ENCODE data around the gene MESD.

MESD gene

DNA sequence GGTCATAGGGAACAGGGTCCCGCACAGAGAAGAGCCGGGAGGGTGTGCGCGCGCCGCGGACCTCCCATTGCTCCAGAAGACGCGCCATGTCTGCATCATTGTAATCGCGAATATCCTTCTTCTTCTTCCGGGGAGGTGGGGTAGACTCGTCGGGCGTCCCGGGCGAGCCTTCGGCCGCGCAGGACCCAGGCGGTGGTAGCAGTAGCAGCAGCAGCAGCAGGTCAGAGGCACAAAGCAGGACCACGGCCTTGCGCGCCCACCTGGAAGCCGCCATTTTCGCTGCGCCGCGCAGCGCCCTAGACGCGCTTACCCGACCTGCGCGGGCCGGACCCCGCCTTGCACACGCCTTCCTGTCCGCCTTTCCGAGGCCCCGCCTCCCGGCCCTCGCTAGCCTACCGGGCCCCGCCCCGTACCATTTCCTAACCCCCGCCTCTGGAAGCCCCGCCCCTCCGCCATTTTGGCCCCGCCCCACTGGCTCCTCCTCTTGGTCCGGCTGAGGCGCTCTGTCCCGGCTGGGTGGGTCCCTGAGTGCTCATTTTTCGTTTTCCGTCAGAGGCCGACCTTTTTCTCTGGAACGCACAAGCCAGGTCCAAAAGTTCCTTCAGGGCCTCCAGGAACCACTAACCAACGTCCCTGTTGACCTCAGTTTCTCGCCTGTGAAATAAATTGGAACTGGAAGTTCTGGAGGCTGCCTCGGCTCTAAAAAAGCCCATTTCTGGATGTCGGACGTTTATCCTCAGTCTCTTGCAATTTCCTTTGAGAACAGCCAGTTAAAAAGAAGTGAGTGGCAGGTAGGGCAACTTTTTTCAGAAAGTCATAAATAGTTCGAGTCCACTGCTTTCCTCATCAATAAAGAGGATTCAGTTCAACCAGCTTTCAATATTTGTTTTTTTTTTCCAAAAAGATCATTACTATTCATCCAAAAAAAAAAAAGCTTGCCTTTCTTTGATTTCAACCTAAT, at the start of gene MESD:
MESD (minus strand) TSS at position 302 of the 961 bp plus-strand sequence; CDS start at position 274, 28 bp downstream.
- peak; percentile 99 for DNase-seq
- Mint-ChIP-seq H3K27ac (peak within 1 kb of the TSS; percentile 99), H3K36me3 (ENCODE audit: low read depth) (peaks cover 17% of the 10 kb centered on the region), H3K27me3 (no peaks in the 10 kb centered on the region), H3K4me1 (peaks cover 59% of the 10 kb centered on the region), H3K9me3 (no peaks in the 10 kb centered on the region), H3K4me3 (peak within 1 kb of the TSS; percentile 100)
- ATAC-seq, result peak; percentile 97

DNA sequence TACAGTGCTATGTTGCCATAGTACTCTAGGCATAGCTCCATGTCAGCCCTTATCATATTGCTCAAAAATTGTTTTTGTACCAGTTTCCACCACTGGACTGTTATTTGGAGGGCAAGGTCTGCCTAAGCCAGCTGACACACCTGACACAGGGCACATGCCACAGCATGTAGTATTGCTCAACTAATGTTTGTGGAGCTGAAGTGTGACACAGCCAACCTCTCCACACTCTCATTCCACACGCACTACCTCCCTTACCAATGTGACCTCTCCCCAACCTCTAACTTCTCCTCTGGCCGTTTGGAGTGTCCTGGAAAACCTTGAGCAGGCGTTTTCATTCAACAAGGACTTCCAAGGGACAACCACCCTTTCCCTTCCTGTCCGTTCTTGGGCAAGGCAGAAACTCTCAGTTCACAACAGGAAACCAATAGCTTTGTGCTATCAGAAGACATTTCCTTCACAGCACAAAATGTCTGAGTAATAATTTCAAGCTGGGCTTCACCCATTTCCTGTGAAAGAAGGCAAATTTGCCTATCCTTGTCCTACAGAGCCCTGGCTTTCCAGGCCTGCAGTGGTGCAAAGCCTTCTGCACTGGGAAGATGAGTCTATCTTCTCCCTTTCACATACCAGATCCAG, 49.5 kb upstream of the MESD start:
- H3K27me3 Mint-ChIP-seq, result no peaks in the 10 kb centered on the region
- DNase-seq (no peak), ATAC-seq (no peak)
- no peaks in the 10 kb centered on the region for H3K36me3 Mint-ChIP-seq (ENCODE audit: low read depth)
- H3K27ac Mint-ChIP-seq, result no peak overlapping the region
- peaks cover 10% of the 10 kb centered on the region for H3K4me1 Mint-ChIP-seq
- no peak overlapping the region for H3K4me3 Mint-ChIP-seq
- no peaks in the 10 kb centered on the region for H3K9me3 Mint-ChIP-seq

DNA sequence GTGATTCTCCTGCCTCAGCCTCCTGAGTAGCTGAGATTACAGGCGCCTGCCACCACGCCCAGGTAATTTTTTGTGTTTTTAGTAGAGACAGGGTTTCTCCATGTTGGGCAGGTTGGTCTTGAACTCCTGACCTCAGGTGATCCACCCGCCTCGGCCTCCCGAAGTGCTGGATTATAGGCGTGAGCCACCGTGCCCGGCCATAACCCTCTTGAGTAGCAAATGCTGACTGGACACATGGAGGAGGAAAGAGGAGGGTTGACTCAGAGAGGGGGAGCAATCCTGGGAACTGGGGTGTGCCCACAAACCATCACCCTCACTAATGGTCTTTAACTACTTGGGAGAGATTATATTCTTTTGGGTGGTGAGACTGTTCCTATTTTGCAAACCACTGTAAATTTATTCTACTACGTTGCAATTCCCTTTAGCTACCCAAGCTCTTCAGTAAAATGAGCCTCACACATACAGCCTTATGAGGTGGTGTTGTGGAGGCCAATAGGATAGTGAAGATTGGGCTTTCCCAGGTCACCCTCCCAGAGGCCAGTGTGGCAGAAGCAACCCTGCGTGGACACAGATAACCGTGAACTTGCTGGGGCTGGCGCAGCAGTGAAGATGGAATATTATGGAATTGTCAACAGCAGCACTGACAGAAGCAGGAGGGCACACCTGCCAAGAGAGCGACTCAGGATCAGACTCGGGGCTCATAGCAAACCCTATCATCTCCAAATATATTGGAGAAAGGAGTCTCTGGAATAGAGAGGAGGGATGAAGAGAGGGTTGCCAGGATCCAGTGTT, 48.5 kb upstream of the MESD start:
- DNase-seq, result no peak
- Mint-ChIP-seq H3K27ac (no peak overlapping the region), H3K9me3 (no peaks in the 10 kb centered on the region), H3K4me1 (peaks cover 11% of the 10 kb centered on the region), H3K27me3 (no peaks in the 10 kb centered on the region), H3K36me3 (ENCODE audit: low read depth) (no peaks in the 10 kb centered on the region), H3K4me3 (no peak overlapping the region)
- no peak for ATAC-seq

- peaks cover 7% of the 10 kb centered on the region for H3K36me3 Mint-ChIP-seq (ENCODE audit: low read depth)
- ATAC-seq (no peak), DNase-seq (no peak)
- peaks cover 11% of the 10 kb centered on the region for H3K4me1 Mint-ChIP-seq
- H3K4me3 Mint-ChIP-seq, result no peak overlapping the region
- no peak overlapping the region for H3K27ac Mint-ChIP-seq
- H3K9me3 Mint-ChIP-seq, result peaks cover 9% of the 10 kb centered on the region
- peaks cover 5% of the 10 kb centered on the region for H3K27me3 Mint-ChIP-seq
These were observed 43.9 kb upstream of the MESD start for GRCh38 chr15:81033508-81033907.

DNA sequence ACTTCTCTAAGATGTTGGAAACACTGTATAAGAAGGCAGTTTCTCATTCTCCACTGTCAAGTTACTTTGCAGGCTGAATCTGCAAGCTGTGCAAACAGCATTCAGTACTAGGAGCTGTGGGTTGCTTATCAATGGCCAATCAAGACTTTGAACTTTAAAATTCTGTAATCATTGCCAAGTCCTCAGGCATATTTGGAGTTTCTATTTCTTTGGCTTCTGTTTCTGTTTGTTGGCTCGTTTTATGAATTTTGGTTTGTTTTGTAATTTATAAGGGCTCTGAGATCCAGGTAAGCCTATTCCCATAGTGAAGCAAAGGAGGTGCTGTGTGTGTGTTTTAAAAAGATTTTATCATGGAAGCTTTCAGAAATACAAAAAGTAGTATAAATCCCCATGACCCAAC, 43.2 kb upstream of the MESD start:
- Mint-ChIP-seq H3K36me3 (ENCODE audit: low read depth) (peaks cover 7% of the 10 kb centered on the region), H3K27ac (no peak overlapping the region), H3K9me3 (peaks cover 9% of the 10 kb centered on the region), H3K4me3 (no peak overlapping the region), H3K27me3 (peaks cover 5% of the 10 kb centered on the region), H3K4me1 (peaks cover 11% of the 10 kb centered on the region)
- ATAC-seq (no peak), DNase-seq (no peak)

GRCh38 chr15:81032355-81032754, 42.7 kb upstream of the MESD start:
- Mint-ChIP-seq H3K4me1 (peaks cover 11% of the 10 kb centered on the region), H3K4me3 (no peak overlapping the region), H3K27ac (no peak overlapping the region), H3K27me3 (peaks cover 5% of the 10 kb centered on the region), H3K9me3 (peaks cover 9% of the 10 kb centered on the region), H3K36me3 (ENCODE audit: low read depth) (peaks cover 7% of the 10 kb centered on the region)
- ATAC-seq (no peak), DNase-seq (no peak)

- H3K4me1 Mint-ChIP-seq, result peaks cover 20% of the 10 kb centered on the region
- no peak overlapping the region for H3K4me3 Mint-ChIP-seq
- no peak for ATAC-seq
- no peak overlapping the region for H3K27ac Mint-ChIP-seq
- H3K36me3 Mint-ChIP-seq (ENCODE audit: low read depth), result peaks cover 7% of the 10 kb centered on the region
- H3K27me3 Mint-ChIP-seq, result peaks cover 5% of the 10 kb centered on the region
- DNase-seq, result no peak
- peaks cover 9% of the 10 kb centered on the region for H3K9me3 Mint-ChIP-seq
These were observed 41.6 kb upstream of the MESD start for GRCh38 chr15:81031203-81031602.

DNA sequence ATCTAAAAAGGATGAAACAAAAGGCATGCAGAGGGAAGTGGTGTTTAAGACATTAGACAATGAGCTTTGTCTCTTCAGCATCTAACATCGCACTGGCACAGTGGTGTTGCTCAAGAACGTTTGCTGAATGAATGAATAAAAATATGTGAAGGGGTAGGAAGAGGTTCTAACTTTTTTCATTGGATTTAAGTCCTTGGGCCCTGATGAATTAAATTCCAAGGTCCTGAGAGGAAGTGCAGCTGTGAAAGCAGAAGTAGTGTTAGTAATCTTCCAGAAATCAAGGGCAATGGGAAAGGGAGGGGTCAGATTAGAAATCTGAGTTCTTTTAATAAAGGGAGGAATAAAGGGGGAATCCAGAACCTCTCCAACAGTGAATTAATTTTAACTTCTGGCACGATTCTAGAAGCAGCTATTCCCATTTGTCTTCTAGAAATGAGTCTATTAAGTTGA, 40.7 kb upstream of the MESD start:
- Mint-ChIP-seq H3K27ac (no peak overlapping the region), H3K4me3 (no peak overlapping the region), H3K36me3 (ENCODE audit: low read depth) (peaks cover 7% of the 10 kb centered on the region), H3K4me1 (peaks cover 26% of the 10 kb centered on the region), H3K27me3 (peaks cover 5% of the 10 kb centered on the region), H3K9me3 (peaks cover 9% of the 10 kb centered on the region)
- ATAC-seq, result no peak
- no peak for DNase-seq

DNA sequence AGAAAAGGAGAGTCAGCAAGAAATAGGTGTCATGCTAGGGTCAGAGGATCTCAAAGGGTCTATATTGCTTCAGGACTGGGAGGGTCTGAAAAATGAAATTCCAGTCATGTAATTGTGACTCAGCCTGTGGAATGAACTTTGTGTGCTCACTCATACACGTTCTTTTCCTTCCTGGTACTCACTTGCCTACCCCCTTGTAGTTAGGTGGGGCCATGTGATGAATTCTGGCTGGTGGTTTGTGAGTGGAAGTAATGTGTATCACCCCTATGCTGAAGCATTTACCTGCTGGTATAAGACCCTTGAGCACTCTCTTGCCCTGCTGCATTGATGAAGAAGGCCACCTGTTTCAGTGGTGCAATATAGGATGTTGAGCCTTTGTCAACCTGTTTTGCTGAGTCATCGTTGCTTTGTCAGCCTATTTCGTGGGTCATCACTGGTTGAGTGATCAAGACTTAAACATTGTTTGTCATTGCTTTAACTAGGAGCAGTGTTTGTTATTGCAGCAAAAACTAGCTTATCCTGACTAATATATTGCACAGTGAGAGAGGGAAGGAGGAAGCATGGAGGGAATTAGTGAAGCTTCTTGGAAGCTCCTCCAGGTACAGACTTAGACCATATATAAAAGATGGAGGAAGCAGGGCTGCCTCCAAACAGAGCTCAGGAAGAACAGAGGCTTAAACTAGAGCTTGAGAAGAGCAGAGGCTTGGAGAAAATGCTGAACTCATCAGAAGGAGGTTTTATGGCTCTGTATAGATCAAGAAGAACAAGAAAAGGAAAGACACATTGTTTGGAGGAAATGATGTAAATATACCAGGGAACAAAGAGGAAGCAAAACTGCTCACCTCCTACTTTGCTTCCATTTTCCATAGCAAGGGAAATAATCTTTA, 40.0 kb upstream of the MESD start:
- H3K27me3 Mint-ChIP-seq, result peaks cover 5% of the 10 kb centered on the region
- no peak overlapping the region for H3K27ac Mint-ChIP-seq
- no peak for DNase-seq
- H3K4me1 Mint-ChIP-seq, result peaks cover 31% of the 10 kb centered on the region
- peaks cover 7% of the 10 kb centered on the region for H3K36me3 Mint-ChIP-seq (ENCODE audit: low read depth)
- H3K4me3 Mint-ChIP-seq, result no peak overlapping the region
- peaks cover 9% of the 10 kb centered on the region for H3K9me3 Mint-ChIP-seq
- ATAC-seq, result no peak

DNA sequence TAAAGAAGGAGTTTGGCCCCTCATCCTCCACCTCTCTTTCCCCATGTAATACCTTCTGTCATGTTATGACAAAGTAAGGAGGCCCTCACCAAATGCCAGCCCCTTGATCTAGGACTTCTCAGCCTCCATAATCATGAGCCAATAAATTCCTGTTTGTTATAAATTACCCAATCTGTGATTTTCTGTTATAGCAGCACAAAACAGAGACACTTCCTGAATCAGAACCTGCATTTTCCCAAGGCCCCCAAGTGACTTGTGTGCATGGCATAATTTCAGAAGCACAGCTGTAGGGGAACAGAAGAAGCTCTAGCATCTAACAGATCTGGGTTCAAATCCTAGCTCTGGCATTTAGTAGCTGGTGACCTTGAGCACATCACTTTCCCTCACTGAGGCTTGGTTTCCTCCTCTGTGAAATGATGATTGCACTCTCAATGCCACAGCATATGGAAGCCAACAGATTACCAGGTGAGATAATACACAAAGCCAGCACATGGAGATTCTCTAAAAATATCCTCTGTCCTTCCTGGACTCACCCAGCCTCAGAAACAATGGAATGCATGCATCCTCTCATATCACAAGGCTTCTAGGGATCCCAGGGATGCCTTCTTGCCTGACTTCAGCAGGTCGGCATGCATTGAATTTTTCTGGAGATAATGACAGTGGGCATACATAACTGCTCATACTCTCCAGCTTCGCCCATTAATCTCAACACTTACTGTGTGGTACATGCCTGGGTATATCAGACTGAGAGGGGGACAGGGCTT, 37.4 kb upstream of the MESD start:
- Mint-ChIP-seq H3K4me1 (peaks cover 49% of the 10 kb centered on the region), H3K9me3 (peaks cover 13% of the 10 kb centered on the region), H3K27me3 (peaks cover 5% of the 10 kb centered on the region), H3K36me3 (ENCODE audit: low read depth) (peaks cover 8% of the 10 kb centered on the region), H3K4me3 (no peak overlapping the region), H3K27ac (no peak overlapping the region)
- no peak for ATAC-seq
- DNase-seq, result no peak

DNA sequence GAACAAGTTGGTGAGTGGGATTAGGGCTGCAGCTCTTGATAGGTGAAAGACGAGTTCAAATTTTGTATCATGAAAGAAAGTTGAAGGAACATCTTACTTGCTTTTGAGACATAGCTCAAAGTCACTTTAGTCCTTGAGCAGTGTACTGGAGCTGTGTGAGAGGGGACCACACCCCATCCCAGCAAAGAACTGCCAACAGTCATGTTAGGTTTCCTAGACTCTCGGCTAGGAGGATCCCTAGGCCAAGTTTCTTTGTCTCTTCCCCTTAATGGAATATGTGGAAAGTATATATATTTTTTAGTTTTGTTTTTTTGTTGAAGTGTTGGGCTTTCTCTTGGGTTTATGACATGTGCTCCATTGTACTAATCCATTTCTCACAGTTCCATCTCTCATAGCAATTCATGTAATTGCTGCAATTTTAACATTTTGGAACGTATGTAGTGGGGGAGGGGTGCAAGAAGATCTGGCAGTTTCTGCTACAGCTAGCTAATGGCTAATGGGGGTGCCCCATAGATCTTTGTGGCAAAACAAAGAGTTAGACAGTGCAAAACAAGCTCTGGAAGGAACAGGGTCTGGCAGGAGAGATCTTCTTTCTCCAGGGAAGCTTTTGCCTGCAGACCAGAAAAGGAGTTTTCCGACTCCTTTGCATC, 36.2 kb upstream of the MESD start:
- DNase-seq, result no peak
- no peak for ATAC-seq
- Mint-ChIP-seq H3K4me3 (no peak overlapping the region), H3K9me3 (peaks cover 13% of the 10 kb centered on the region), H3K27me3 (peaks cover 5% of the 10 kb centered on the region), H3K27ac (peak overlapping the region; percentile 9), H3K36me3 (ENCODE audit: low read depth) (peaks cover 8% of the 10 kb centered on the region), H3K4me1 (peaks cover 49% of the 10 kb centered on the region)

- ATAC-seq (no peak), DNase-seq (no peak)
- peaks cover 2% of the 10 kb centered on the region for H3K27me3 Mint-ChIP-seq
- H3K36me3 Mint-ChIP-seq (ENCODE audit: low read depth), result peaks cover 5% of the 10 kb centered on the region
- no peak overlapping the region for H3K4me3 Mint-ChIP-seq
- peaks cover 8% of the 10 kb centered on the region for H3K9me3 Mint-ChIP-seq
- H3K4me1 Mint-ChIP-seq, result peaks cover 48% of the 10 kb centered on the region
- peak overlapping the region; percentile 23 for H3K27ac Mint-ChIP-seq
These were observed 35.3 kb upstream of the MESD start for GRCh38 chr15:81024936-81025335.
